Hematopoietic multipotent progenitor cell (in vitro differentiated cells): ENCODE results near the gene ZXDC. TPM values are rescaled to one million over a fixed set of nuclear protein-coding genes. Genes with fewer than 3 reads are reported as not detected.

Source experiments
- DNase-seq, 3 donors: peaks; one replicate each; pipeline ENCODE4 v3.0.0-alpha.2; 2011 to 2015; ENCODE audit warnings: low read depth in 2 of 3, low spot score in 2 of 3
- total RNA-seq: library from RNA; depleted of rRNA; stranded (reverse); fragments of >200 nt; gene quantifications from one replicate; pipeline ENCODE4 v1.2.3, GENCODE V29; 2012

Gene ZXDC
- total RNA-seq, 1 donor = 82.7 TPM

DNA sequence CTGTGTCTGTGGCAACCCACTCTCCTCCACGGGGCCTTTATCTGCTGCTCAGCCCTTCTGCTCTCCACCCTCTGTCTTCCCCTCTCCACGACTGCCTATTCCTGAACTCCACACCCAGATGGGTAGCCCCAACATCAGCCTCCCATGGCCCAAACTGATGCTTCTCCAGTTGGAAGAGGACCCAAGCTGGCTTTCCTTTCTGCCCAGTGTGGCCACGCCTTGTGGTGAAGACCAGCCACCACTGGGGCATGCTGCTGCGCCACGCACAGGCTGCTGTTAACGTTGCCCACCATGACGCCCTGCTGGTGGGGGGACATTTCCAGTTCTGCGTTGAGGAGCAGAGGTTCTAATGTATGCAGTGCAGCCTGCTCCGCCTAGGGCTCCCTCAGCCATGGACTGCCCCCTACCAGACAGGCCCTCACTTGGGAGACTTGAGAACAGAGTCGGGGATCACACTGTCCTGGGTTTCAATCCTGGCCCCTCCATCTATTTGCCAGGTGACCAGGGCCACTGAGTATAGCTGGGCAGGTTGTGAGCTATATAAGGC is 54.0 kb downstream of the ZXDC start:
- DNase-seq = no peak

DNA sequence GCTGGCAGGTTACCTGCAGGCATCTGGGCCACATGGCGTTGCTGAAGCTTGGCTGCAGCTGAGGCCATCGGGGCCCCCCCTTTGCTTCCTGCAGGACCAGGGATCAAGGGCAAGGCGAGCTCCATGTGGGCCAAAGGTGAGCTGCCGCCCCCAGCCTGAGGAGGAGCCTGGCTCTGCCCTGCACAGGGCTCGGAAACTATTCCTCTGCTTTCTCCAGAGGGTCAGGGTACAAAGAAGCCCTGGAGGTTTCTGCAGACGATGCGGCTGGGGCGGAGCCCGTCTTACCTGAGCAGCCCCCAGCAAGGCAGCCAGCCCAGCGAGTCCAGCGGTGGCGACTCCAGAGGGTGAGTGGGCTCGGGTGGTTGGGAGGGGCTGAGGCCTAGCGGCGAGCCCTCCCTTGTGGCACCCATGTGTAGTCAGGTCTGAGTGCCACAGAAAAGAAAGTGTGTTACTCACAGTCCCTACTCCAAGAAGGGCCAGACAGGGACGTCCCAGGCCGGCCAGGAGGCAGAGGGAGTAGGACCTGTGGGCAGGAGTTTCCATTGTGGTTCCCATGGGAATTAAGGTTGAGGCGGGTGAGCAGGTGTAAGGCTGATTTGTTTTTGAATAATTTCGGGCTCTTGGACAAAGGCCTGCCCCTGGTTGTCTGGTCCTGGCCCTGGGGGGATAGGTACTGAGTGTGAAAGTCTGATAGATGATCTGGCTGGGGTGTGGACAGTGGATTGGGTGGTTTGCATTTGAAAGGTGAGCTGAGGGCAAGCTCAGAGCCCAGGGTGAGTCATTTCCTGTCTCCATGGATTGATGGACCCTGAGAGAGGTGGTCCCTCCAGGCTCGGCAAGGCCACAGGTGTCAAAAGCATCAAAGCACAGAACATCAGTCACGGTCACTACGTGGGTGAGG is 55.6 kb downstream of the ZXDC start:
- no peak for DNase-seq

DNA sequence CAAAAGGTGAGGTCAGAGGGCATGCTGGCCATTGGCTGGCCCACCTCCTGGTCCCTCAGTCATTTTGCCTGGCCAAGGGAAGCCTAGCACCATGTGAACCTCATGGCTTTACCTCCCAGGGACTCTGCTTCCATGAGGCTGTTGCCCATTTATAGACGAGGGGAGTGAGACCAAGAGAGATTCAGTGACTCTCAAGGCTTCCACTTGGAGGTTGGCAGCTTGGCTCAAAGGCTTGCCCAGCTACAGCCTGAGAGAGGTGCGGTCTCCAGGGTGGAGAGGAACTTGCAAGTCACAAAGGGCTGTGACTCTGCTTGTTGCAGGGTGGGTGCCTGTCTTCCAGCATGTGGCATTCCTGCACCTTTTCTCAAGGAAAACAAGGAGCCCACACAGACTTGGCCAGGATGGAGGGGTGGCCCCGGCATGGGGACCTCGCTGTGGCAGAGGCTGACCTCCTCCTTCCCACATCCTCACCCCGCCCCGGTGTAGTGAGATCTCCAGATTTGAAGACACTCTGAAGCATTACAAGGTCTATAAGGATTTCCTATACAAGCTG is 56.5 kb downstream of the ZXDC start:
- DNase-seq = no peak

DNA sequence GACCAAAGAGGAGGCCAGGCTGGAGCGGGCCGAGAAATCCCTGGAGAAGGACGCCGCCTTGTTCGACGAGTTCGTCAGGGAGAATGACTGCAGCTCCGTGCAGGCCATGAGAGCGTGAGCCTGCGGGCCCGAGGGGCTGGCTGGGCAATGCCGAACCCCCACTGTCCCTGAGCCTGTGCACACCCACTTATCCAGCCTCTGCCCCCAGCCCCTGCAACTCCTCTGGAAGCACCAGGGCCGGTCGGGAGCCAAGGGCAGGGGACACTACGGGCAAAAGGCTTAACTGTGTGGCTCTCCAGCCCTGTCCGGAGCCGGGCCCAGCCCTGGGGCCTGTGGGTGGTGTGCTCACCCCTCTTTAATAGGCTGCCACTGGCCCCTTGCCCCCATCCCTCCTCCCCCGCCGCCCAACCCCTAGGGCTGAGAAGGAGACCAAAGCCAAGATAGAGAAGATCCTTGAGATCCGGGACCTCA is 57.0 kb downstream of the ZXDC start:
- DNase-seq = no peak

DNA sequence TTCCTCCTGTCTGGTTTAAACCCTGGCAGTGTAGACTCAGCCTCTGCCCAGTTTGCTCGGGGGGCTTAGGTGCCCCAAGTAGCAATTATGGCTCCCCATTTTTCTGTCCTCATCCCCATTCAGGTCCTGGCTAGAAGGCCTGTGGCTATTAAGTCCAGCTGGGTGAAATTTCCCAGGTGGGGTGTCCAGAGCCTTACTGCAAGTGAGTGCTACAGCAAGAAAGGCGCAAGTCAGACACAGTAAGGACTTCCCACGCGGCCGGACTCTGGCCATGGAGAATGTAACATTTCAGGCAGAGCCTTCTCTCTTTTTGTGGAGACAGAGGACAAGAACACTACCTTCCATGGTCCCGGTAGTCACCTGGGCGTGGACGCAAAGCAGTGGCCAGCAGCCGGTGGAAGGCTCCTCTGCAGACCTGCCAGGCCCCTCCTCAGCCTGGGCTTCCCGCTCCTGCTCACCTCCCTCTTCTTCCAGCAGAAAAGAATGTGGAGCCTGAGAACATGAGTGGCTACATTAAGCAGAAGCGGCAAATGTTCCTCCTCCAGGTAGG is 57.6 kb downstream of the ZXDC start:
- DNase-seq = no peak

DNA sequence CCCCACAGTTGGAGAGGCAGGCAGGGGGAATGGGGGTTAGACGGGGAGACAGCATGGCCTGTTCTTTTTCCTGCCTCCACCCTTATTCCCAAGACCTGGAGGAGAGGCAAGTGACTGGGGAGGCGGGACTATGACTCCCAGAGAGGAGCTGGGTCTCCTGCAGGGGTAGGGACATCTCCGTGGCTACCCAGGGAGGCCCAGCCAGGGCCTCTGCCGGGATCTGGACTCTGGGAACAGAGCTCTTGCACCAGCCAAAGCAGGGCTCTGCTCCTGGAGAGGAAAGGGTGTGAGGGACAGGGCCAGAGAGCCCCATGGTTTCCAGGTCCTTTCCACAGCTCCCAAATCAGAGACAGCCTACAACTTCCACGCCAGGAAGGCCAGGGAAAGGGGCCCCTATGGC is 58.2 kb downstream of the ZXDC start:
- DNase-seq = no peak

DNA sequence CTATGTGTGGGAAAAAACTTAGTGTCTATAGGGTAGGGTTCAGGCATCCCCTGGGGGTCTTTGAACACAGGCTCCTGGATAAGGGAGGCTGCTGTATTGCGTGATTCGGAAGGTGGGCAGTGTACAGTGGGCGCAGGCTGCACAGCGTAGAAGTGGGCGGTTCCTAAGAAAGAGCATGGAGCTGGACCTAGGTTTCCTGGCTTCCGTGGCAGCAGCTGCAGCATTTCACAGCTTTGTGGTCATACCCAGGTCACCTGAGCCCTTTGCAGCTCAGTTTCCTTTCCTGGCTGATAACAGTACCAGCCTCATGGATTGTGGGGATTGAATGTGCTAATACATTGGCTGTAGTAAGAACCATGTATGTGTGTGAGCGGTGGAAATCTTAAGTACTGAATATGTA is 58.7 kb downstream of the ZXDC start:
- DNase-seq = no peak

DNA sequence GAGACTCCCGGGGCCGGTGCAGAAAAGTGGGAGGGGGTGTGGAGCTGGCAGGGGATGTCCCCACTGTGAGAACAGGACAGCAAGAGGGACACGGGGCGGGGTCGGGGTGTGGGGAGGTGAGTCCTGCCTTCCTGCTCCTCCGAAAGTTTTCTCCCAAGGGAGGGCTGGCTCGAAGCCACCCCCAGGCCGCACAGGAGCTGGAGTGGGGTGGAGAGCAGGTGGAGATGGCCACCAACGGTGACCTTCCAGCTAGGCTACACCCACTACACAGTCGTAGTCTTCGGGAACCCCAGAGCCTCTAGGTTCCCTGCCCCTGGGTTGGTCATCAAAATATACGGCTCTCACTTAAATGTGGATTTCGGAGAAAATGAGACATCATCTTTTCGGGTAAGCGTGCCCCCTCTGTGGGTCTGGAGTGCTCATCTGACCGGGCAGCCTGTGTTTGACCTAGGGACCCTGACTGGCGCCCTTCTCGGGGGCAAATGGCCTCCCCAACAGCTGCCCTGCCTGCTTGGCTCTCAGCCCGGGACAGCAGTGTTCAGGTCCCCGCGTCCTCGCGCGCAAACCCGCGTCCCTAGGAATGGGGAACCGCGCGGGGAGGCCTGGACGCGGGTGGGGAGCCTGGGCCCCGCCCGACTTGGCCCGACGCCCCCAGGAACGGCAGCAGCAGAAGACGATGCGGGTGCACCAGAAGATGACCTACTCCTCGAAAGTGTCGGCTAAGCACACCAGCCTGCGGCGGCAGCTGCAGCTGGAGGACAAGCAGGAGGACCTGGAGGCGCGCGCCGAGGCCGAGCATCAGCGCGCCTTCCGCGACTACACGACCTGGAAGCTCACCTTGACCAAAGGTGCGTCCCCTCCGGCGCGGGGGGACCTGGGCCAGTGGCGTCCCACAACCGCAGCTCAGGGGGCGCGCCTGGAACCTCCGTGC is 59.8 kb downstream of the ZXDC start:
- no peak for DNase-seq

DNA sequence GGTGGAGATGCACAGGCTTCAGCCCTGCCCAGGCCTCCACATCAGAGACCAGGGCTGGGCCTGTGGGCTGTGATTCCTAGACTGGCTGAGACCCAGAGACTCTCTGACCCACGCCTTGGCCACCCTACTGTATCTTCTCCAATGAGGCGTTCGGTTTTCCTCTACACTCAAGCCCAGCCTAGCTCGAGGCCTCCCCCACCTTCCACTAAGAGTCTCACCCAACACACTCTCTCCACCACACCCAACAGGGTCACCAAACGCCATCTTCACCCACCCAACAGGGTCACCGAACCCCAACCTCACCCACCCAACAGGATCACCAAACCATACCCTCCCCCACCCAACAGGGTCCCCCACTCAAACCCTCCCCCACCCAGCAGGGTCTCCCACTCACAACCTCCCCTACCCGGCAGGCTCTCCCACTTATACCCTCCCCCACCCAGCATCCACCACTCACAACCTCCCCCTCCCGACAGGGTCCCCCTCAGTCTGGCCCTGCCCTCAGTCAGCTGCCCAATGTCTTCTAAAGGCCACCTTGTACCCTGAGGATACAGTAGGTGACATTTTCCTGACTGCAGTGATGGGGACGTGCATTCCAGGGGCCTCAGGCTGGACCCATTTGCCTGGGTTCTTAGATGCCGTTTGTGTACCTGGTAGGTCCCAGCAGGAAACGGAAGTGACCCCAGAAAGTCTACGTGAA is 60.6 kb downstream of the ZXDC start:
- DNase-seq = no peak

DNA sequence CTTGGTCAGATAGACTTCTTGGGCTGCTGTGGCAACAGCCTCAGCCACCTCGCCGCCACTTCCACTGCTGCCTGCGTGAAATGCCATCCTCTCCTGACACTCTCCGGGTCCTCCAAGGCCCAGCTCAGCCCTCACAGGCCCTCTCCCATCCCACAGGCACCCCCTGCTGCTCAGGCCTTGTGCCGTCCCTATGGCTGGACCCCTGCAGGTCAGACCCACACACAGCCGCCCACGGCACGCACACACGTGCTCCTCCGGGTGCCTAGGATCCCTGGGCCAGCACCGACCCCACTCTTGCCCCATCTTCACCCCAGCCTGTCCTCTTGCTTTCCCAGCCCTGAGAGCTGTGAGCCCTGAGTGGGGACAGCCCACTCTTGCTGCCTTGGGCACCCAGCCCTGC is 61.3 kb downstream of the ZXDC start:
- DNase-seq = no peak

DNA sequence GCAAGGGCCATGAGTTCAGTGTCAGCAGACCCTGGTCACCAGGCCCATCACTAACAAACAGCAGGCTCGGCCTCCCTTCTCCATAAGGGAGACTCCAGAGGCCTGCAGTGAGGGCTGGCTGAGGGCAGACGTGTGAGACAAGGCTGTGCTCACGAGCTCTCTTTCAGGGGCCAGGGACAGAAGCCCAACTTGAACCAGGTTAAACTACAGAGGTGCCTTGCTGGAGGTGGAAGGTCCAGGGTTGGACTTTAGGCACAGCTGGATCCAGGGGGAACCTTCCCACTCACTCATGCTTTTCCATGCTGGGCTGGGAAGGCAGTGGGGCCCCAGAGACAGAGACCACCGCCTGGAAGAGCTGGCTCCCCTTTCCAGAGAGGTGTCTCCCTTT is 62.0 kb downstream of the ZXDC start:
- no peak for DNase-seq

DNA sequence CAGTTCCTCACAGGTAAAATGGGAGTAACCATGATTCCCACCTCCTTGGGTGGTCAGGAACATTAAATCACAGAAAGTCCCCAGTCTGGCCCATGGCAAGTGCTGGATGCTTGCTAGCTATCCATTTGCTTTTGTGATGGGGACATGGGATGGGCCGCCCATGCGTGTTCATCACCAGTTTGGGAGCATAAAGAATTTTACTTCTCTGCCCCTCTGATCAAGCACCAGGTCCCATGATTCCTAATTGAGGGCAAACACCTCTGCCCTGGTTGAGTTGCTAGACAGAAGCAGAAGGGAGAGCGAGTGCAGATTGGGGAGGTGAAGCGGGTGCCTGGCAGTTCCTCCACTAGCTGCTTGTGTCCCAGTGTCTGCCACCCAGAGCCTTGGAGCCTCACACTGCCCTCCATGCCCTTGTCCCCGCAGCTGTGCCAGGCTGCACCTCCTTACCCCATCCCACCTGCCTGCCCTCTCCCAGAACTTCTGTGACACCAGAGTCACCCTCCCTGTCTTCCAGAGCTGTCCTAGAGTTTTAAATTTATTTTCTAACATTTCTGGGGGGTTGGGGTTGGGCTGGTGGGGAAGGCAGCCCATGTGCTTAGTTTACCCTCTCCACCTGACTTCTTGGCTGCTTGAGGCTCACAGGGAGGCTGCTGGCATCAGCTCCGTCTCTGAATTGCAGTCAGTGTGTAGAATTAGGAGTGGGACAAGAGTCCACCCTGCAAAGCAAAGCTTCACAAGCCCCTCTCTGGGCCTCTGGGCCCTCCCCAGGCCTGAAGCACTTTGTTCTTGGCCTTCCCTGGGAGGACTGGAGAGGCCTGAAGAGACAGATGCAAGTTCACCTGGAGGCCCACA is 62.6 kb downstream of the ZXDC start:
- no peak for DNase-seq

DNA sequence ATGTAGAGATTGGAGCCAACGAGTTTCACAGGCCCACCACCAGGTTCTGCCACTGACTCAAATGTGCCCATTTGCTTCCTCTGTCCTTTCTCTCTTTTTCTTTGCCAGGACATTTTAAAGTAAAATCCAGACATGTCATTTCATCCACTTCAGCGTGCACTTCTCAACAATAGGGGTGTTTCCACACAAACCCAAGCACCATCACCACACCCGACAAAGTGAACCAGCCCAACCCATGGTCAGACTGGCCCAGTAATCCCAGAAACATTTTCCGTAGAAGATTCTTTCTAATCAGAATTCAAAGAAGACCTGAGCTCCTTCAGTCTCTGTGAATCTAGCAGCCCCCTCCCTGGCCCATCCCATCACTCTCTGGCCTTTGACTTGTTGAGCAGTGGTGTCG is 67.6 kb downstream of the ZXDC start:
- no peak for DNase-seq

DNA sequence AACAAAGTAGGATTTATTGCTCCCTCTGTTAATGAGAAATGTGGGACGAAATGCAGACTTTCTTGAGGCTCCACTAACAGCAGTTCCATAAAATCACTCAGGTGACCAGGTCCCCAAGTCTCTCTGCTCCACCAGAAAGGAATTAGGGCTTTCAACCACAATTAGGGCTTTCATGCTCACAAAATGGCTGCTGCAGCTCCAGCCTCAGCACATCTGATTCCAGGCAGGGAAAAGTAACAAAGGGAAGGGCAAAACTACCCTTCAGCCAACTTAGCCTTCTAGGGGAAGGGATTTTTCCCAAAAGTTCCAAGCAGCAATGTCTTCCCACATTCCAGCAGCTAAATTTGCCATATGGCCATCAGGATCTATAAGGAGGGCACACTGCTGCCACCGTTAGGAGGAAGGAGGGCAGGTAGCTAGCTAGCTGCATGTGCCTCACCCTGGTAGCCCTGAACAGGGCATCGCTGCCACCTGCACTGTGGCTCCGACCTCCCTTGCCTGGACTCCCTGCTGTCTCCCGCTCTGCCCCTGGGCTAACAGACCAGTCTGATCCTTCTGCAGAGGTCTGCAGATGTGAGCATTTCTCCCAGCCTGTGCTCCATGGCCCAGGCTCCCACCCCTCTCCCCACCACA is 68.2 kb downstream of the ZXDC start:
- DNase-seq = no peak

DNA sequence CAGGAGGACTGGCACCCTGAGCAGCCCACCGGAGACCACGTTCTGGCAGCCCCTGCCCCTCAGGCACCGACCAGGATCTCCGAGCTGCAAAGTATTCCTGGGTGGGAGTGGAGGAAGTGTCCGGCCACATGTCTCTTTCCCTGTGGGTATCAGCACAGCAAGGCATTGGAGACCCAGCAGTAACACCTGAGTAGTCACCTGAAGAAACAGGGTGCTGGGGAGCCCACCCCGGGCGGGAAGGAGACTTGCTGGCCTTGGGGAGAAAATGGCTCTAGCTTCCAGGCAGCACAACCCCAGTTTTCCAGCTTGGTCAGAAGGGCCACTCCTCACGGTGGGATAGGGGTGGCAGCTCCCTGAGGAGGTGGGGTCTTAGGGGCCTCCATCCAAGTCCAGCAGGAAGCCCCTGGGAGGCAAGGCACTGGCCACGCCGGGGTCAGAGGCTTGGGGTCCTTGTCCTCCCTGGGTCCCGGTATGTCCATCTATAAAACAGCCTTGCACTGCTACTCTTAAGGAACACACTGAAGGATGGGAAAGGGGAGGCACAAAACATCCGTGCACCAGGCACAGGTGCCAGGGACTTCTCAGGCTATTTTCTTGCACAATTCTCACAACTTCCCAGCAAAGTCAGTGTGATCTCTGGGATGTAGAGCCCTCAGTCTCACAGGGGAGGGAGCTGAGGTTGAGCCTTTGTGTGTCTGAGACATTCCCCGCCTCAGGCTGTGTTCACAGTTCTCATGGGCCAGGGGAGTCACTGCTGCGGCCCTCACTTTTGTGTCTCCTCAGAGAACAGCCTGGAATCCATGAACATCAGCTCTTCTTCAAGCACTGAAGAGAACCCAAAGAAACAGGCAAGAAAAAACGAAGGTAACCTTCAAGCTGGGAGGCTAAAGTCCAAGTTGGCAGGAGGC is 69.0 kb downstream of the ZXDC start:
- DNase-seq = no peak

DNA sequence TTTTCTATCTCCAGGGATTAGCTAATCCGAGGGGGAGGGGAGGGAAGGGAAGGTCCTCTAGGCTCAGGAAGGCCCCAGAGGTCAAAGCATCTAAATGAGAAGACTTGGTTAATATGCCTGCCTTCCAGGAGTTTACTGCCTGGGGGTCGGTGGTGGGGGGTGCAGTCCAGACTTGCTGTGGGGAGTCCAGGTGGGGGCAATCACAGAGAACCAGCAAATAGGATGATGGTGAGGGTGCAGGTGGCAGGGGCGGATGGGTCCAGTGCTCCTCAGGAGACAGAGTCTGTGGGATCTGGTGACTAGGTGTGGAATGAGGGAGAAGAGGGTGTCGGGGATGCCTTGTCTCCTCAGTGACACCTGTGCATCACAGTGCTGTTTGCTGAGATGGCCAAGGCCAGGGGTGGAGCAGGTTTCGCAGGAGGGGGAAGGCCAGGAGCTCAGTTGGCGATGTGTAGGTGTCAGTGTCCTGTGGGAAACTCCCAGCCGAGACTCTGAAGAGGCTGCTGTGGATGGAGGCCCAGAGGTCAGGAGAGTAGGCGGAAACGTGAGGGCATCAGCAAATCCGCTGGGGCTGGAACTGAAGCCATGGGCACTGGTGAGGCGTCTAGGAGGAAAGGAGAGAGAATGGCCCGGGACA is 72.9 kb downstream of the ZXDC start:
- no peak for DNase-seq

DNA sequence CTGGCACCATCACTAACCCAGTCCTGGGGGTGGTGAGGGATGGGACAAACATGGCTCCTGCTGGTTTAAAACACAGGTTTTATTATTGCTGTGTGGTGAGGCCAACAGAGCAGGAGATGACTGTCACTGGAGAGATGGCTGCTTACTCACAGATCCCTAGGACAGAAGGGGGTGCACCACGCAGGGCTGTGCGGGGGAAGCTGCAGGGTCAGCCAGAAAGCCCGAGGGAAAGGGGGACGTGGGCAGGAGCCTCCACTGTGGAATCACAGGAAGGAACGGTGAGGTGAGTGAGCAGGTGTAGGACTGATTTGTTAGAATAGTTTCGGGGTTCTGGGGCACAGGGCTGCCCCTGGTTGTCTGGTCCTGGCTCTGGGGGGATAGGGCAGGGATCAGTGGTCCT is 73.5 kb downstream of the ZXDC start:
- no peak for DNase-seq
